Smooth muscle cell (in vitro differentiated cells): ENCODE measurements around the gene TFAP2D. TPM values are rescaled to one million over a fixed set of nuclear protein-coding genes. Genes with fewer than 3 reads are reported as not detected.

Experiments used
- DNase-seq: peaks from one replicate; lab custom pipeline; 2025; ENCODE audit not compliant: unreplicated experiment; lab: John Stamatoyannopoulos, UW
- H2AFZ ChIP-seq: fragments of 200-600 bp; sonication (generic); 2 replicates; pipeline ENCODE4 v1.6.0; 2016; ENCODE audit warnings: antibody characterized with exemption, low read depth, mild to moderate bottlenecking
- H3F3A ChIP-seq: fragments of 200-600 bp; sonication (generic); 2 replicates; pipeline ENCODE4 v1.6.0; 2017; ENCODE audit warnings: antibody characterized with exemption, low read depth
- H3K27ac ChIP-seq: fragments of 200-600 bp; sonication (generic); 2 replicates; pipeline ENCODE4 v1.5.1; 2016; ENCODE audit warnings: low read depth, mild to moderate bottlenecking
- H3K27me3 ChIP-seq: fragments of 200-600 bp; sonication (generic); 2 replicates; pipeline ENCODE4 v1.6.1; 2016; ENCODE audit warnings: low read depth, mild to moderate bottlenecking
- H3K36me3 ChIP-seq: fragments of 200-600 bp; sonication (generic); 2 replicates; pipeline ENCODE4 v1.5.1; 2016; ENCODE audit warnings: low read depth
- H3K4me1 ChIP-seq: fragments of 200-600 bp; sonication (generic); 2 replicates; pipeline ENCODE4 v1.5.1; 2016; ENCODE audit warnings: low read depth
- H3K4me2 ChIP-seq: fragments of 200-600 bp; sonication (generic); 2 replicates; pipeline ENCODE4 v1.6.0; 2016; ENCODE audit warnings: mild to moderate bottlenecking
- H3K4me3 ChIP-seq: fragments of 200-600 bp; sonication (generic); 2 replicates; pipeline ENCODE4 v1.5.1; 2016; ENCODE audit warnings: mild to moderate bottlenecking
- H3K79me2 ChIP-seq: fragments of 200-600 bp; sonication (generic); 2 replicates; pipeline ENCODE4 v1.6.0; 2016; ENCODE audit warnings: low read depth, mild to moderate bottlenecking
- H3K9ac ChIP-seq: fragments of 200-600 bp; sonication (generic); 2 replicates; pipeline ENCODE4 v1.6.0; 2016; ENCODE audit warnings: low read depth
- H3K9me3 ChIP-seq: fragments of 200-600 bp; sonication (generic); replicated peaks from 2 replicates; pipeline ENCODE4 v1.5.1; 2016; ENCODE audit warnings: low read depth
- H4K20me1 ChIP-seq: fragments of 200-600 bp; sonication (generic); 2 replicates; pipeline ENCODE4 v1.6.0; 2016; ENCODE audit warnings: low read depth
- WGBS: methylation state at CpG from one replicate; pipeline ENCODE4 v1.1.7; 2016; ENCODE audit warnings: low lambda C conversion rate; 5-methylcytosine and 5-hydroxymethylcytosine counted together
- polyA plus RNA-seq: library from polyadenylated mRNA; unstranded; fragments of >200 nt; fragmentation: Nextera tagmentation; extraction: Ambion mirVana; gene quantifications from 2 replicates; pipeline ENCODE4 v1.2.1, GENCODE V29; 2016
- total RNA-seq: library from RNA; depleted of rRNA; stranded (reverse); fragments of >200 nt; gene quantifications from 2 replicates; pipeline ENCODE4 v1.2.3, GENCODE V29; 2014
- TF ChIP-seq, protein P1 (sequence below): fragments of 200-600 bp; sonication (generic); IDR thresholded peaks from 2 replicates; pipeline ENCODE4 v1.5.1; 2017; ENCODE audit warnings: borderline replicate concordance, mild to moderate bottlenecking, antibody characterized with exemption; ENCODE audit not compliant: insufficient read depth, poor library complexity, severe bottlenecking

Gene TFAP2D
- total and polyA plus RNA-seq, 2 experiments from 2014 or later, result not detected

DNA sequence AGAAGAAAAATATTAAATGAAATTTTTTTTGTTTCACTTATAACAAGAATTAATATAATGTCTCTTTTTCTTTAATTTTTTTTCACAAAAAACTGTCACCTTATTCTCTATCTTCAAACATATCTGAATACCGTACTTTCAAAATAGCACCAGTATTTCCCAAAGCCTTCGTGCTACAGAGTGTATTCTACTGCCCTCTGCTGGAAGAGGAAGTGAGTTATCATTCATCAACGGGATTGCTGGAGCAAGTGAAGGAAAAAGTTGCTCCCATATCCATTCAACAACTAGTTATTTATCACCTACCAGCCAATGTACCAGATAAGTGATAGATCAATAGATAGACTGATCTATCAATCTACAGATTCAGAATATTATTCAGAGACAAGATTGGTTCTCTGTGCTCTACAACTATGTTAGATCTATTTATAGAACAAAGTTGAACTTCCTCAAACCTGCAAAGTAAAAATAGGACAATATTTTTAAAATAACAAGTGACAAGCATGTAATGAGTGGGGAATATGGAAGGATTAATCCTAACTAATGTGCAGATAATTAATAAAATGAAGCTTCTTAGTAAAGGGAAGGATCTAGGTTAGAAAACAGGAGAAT, 78.7 kb downstream of the TFAP2D start:
- no peaks in the 10 kb centered on the region for H3K27me3 ChIP-seq
- H3K4me2 ChIP-seq, result no peak overlapping the region
- no peak for DNase-seq
- H4K20me1 ChIP-seq, result no peaks in the 10 kb centered on the region
- WGBS, result 7% methylated on average over 3 of the region's 3 CpGs
- no peaks in the 10 kb centered on the region for H3K79me2 ChIP-seq
- no peak overlapping the region for H3K9ac ChIP-seq
- H3F3A ChIP-seq, result no peaks in the 10 kb centered on the region
- no peaks in the 10 kb centered on the region for H3K4me1 ChIP-seq
- TF ChIP-seq, protein P1, sequence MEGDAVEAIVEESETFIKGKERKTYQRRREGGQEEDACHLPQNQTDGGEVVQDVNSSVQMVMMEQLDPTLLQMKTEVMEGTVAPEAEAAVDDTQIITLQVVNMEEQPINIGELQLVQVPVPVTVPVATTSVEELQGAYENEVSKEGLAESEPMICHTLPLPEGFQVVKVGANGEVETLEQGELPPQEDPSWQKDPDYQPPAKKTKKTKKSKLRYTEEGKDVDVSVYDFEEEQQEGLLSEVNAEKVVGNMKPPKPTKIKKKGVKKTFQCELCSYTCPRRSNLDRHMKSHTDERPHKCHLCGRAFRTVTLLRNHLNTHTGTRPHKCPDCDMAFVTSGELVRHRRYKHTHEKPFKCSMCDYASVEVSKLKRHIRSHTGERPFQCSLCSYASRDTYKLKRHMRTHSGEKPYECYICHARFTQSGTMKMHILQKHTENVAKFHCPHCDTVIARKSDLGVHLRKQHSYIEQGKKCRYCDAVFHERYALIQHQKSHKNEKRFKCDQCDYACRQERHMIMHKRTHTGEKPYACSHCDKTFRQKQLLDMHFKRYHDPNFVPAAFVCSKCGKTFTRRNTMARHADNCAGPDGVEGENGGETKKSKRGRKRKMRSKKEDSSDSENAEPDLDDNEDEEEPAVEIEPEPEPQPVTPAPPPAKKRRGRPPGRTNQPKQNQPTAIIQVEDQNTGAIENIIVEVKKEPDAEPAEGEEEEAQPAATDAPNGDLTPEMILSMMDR, result peak; percentile 81
- no peak overlapping the region for H2AFZ ChIP-seq
- no peak overlapping the region for H3K4me3 ChIP-seq
- no peaks in the 10 kb centered on the region for H3K36me3 ChIP-seq
- H3K9me3 ChIP-seq, result no peaks in the 10 kb centered on the region
- no peak overlapping the region for H3K27ac ChIP-seq

DNA sequence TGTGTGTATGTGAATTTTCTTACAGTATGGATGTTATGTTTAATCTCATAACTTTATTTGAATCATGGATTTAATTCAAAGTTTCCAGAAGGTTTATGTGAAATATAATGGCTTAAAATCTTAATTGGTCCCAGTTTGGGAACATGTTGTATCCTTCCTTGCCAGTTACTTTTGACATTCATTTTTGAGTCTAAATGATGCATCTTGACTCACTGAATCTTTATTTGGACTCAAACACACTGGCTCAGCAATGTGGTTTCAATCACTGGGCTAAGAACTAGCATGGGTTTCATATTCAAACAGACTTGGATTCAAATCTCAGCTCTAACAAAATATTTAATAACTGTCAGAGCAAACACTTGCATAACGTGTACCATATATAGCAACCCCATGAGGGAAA, 79.4 kb downstream of the TFAP2D start:
- WGBS, result 63% methylated on average over 1 of the region's 1 CpG
- no peak overlapping the region for H3K4me3 ChIP-seq
- H3K27me3 ChIP-seq, result peaks cover 3% of the 10 kb centered on the region
- TF ChIP-seq, protein P1, result no peak
- DNase-seq, result no peak
- H3F3A ChIP-seq, result no peaks in the 10 kb centered on the region
- H3K27ac ChIP-seq, result no peak overlapping the region
- no peaks in the 10 kb centered on the region for H3K4me1 ChIP-seq
- H3K79me2 ChIP-seq, result no peaks in the 10 kb centered on the region
- no peak overlapping the region for H3K9ac ChIP-seq
- H3K36me3 ChIP-seq, result no peaks in the 10 kb centered on the region
- no peak overlapping the region for H3K4me2 ChIP-seq
- no peaks in the 10 kb centered on the region for H4K20me1 ChIP-seq
- no peaks in the 10 kb centered on the region for H3K9me3 ChIP-seq
- H2AFZ ChIP-seq, result no peak overlapping the region

DNA sequence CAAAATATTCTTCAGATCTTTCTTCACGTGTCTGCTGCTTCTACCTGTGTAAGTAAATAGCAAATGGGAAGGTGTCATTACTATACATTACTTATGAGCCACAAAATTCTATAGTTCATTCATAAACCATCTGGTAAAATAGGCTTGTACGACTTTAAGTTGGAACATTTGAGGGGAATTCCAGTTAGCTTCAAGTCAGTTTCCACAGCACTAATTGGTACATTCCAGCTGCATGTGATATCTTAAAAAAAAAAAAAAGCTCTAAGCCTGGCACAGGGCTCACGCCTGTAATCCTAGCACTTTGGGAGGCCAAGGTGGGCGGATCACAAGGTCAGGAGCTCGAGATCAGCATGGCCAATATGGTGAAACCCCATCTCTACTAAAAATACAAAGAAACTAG, 82.2 kb downstream of the TFAP2D start:
- H3K27ac ChIP-seq, result no peak overlapping the region
- TF ChIP-seq, protein P1, result no peak

DNA sequence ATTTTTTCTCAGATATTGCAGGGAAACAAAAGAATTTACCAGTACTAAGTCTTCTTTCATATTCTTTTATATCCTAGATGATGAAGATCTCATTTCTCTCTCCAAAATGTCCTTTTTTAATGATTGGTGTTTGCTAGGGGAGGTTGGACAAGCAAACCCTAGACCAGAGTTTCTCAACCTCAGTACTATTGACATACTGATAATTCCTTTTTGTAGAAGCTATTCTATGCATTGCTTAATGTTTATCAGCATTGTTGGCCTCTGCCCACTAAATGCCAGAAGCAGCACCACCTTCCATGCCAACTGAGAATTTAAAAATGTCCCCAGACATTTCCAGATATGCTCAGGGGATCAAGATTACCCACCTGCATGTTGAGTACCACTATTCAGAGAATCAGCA, 91.0 kb downstream of the TFAP2D start:
- Histone ChIP-seq H3K4me3 (no peak overlapping the region), H3F3A (no peaks in the 10 kb centered on the region), H4K20me1 (no peaks in the 10 kb centered on the region), H3K9ac (no peak overlapping the region), H3K9me3 (no peaks in the 10 kb centered on the region), H3K27ac (no peak overlapping the region), H3K4me2 (no peak overlapping the region), H2AFZ (no peak overlapping the region), H3K4me1 (no peaks in the 10 kb centered on the region), H3K79me2 (no peaks in the 10 kb centered on the region), H3K36me3 (no peaks in the 10 kb centered on the region), H3K27me3 (peaks cover 5% of the 10 kb centered on the region)
- DNase-seq, result no peak
- TF ChIP-seq, protein P1, result no peak

More for the DNA sequence above, 82.2 kb downstream of the TFAP2D start:
- no peak overlapping the region for H3K9ac ChIP-seq
- no peak overlapping the region for H3K4me3 ChIP-seq
- DNase-seq, result no peak
- no peaks in the 10 kb centered on the region for H3K4me1 ChIP-seq
- H3K27me3 ChIP-seq, result peaks cover 3% of the 10 kb centered on the region
- H3K9me3 ChIP-seq, result no peaks in the 10 kb centered on the region
- H3K79me2 ChIP-seq, result no peaks in the 10 kb centered on the region
- no peaks in the 10 kb centered on the region for H3K36me3 ChIP-seq
- H3F3A ChIP-seq, result no peaks in the 10 kb centered on the region
- H4K20me1 ChIP-seq, result no peaks in the 10 kb centered on the region
- no peak overlapping the region for H2AFZ ChIP-seq
- 71% methylated on average over 5 of the region's 5 CpGs for WGBS
- H3K4me2 ChIP-seq, result no peak overlapping the region
